GM12878 (cell line): ENCODE measurements around the gene MED6.

ENCODE experiments used
- EGR1 ChIP-seq, 2 experiments: IDR thresholded peaks; 1 replicate in 1 of 2; 2 replicates in 1 of 2; pipeline ENCODE4 v1.6.1; 2011 to 2012; ENCODE audit warnings: low read depth in 2 of 2, low read length in 2 of 2, borderline replicate concordance in 1 of 2, mild to moderate bottlenecking in 1 of 2, moderate library complexity in 1 of 2
- MXI1 ChIP-seq: fragments of 150-350 bp; IDR thresholded peaks from 2 replicates; pipeline ENCODE4 v1.6.1; 2011; ENCODE audit warnings: low read depth, mild to moderate bottlenecking, inconsistent platforms, low read length, improper control_type of control experiment

GRCh38 chr14:70602254-70602653 is 1.8 kb upstream of the MED6 start:
- TF ChIP-seq EGR1 (IDR thresholded peaks at IDR 0.05; ENCODE audit: borderline replicate concordance in 1 of 2, low read depth in 2 of 2, low read length in 2 of 2) (no peak), MXI1 (no peak)
